GM21515 (cell line): ENCODE measurements around the gene CHAMP1.
"Not testable (repeated sequence)": the region's sequence is repeated elsewhere in the genome, so short reads cannot be mapped to it uniquely, and the experiment has no call there.

Experiments
- ATAC-seq: cut with Tn5 transposase; IDR thresholded peaks from one replicate; pipeline ENCODE4 v1.9.1; 2021; ENCODE audit not compliant: unreplicated experiment

CHAMP1 gene

DNA sequence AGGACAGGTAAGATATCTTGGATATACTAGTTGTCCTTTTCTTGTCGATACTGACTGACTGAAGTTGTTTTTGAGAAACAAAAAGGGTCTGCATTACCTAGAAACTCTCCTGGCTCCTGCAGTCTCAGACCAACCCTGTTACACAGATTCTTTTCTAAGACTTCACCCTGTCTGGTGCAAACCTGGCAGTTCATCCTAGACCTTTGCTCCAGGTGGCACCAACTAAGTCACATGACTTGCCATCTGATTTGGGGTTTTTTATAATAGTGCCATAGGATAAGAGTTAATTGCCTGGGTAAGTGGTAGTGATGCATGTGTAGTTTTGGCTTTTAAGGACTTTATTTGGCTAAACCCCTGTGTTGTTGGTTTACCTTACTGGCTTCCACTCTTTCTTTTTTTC, 14.3 kb downstream of the CHAMP1 start:
- ATAC-seq: no peak

DNA sequence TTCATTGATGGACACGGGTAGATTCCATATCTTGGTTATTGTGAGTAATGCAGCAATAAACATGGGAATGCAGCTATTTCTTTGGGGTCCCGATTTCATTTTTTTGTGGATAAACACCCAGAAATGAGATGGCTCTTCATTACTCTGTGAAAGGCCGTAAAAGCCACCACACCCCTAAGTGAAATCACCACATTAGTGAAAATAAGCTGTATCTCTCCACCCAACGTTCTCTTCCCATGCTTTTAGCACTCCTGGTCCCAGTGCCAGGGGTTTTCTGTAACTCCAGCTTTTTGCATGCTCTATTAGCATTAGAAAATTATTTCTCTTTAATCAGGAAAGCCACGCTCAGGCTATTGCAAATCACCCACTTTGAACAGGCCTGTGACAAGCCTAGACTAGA, 15.8 kb downstream of the CHAMP1 start:
- no peak for ATAC-seq

- not testable (repeated sequence) for ATAC-seq
Measured at GRCh38 chr13:114333881-114334280, 19.6 kb downstream of the CHAMP1 start.

- ATAC-seq: no peak
Measured at GRCh38 chr13:114334305-114335053, 20.2 kb downstream of the CHAMP1 start.

DNA sequence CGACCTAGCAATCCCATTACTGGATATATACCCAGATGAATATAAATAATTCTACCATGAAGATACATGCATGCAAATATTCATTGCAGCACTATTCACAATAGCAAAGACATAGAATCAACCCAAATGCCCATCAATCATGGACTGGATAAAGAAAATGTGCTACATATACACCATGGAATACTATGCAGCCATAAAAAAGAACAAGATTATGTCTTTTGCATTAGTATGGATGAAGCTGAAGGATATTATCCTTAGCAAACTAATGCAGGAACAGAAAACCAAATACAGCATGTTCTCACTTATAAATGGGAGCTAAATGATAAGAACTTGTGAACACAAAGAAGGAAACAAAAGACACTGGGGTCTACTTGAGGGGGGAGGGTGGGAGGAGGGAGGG, 22.2 kb downstream of the CHAMP1 start:
- not testable (repeated sequence) for ATAC-seq

GRCh38 chr13:114338959-114339358, 24.7 kb downstream of the CHAMP1 start:
- no peak for ATAC-seq

- ATAC-seq: no peak
Measured at GRCh38 chr13:114339857-114340534, 25.7 kb downstream of the CHAMP1 start.

DNA sequence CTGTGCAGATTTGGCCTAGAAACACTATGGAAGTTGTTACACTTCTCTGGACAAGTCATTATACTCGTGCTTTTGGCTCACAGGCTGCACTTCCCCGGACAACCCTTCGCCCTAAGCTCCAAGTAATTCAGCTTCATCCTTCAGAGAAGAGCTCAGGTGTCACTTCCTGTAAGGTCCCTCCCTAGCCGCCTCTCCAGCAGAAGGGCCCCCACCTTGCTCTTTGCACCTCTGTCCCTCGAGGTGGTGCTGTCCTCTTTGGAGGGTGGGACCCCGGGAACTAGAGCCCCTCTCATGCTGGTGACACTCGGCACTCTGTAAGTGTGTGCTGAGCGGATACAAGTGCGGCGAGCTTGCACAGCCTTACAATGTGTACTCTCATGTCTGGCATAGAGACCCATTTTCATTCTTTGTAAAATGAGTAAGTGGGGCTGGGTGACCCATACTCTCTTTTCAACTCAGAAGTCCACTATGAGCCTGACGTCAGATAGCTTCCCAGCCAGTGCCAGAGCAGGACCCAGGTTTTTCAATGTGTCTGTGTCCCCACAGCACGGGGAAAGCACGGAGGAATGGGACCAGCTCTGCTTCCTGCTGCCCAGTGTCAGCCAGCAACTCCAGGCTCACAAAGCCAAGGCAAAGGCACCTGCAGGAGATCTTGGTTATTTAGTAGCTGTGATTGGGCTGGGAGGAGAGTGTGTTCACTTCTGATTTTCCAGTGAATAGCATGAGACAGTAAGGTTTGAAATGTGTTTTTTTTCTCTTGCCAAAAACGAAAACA, 26.9 kb downstream of the CHAMP1 start:
- no peak for ATAC-seq

- not testable (repeated sequence) for ATAC-seq
Measured at GRCh38 chr13:114347256-114347655, 33.0 kb downstream of the CHAMP1 start.

DNA sequence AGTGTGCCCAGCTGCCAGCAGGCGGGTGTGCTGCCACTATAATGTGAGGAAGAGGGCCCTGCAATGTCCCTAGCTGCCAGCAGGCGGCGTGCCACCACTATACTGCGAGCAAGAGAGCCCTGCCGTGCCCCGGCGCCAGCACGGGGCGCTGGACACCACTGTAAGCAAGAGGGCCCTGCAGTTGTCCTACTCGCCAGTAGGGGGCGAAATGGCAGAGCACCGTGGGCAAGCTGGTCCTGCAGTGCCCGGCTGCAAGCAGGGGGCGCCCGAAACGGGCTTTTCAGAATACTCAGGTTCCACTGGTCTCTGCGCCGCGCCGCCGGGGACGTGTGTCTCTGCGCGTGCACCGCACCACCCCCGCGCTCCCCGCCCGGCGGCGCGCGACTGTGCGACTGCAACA, 38.5 kb downstream of the CHAMP1 start:
- not testable (repeated sequence) for ATAC-seq

DNA sequence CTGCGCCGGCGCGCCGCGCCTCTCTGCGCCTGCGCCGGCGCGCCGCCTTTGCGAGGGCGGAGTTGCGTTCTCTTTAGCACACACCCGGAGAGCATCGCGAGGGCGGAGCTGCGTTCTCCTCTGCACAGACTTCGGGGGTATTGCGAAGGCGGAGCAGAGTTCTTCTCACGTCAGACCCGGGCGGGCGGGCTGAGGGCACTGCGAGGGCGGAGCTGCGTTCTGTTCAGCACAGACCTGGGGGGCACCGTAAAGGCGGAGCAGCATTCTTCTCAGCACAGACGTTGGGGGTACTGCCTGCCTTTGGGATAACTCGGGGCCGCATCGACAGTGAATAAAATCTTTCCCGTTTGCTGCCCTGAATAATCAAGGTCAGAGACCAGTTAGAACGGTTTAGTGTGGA, 39.1 kb downstream of the CHAMP1 start:
- ATAC-seq: not testable (repeated sequence)
